Measurements from ENCODE around the gene PON1. TPM values are rescaled to one million over a fixed set of nuclear protein-coding genes. Genes with fewer than 3 reads are reported as not detected.

PON1 gene
- total and polyA plus RNA-seq, 2 of the 8 experiments (the other 6 are each of a cell fraction or from before 2014, with no cell fraction given), result not detected

DNA sequence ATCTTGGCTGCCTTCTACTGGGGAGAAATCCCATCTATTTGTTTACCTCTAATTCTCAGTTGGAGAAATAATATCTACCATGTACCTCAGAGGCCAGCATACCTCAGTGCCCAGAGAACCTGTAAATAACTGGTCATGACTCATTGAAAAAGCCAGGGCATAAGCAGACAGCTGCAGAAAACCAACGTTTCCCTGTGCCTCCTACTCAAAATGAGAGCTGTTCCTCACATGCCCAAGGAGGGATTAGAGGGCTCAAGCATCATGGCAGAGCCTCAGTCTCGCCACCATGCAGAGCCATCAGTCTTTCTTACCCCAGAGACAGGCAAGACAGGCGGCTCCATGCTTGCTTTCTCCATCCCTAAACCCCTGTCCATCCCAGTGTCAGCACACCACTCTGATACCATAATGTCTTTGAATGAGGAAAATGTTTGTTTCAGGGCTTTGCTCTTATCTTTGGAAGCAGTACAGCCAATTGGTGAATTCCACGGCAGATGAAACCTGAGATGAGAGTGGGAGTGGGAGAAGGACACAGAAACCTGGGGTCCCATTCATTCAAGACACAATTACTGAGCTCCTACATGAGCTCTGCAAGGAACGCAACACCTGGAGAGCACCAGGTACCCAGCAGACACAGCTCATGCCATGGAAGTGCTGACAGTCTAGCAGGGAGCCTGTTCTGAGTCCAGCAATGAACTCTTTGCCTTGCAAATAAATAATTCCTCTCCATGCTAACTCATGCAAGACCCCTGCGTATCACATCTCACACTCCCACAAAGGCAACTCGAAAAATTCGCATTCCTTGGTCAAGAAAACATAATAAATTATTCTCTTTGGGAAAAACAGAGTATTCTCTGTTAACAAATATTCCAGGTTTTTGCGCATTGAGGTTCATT, 21.1 kb downstream of the PON1 start:
- no peak for FAIRE-seq
- Histone ChIP-seq H3K4me2 (ENCODE audit: insufficient read depth in 1 of 2, low read depth in 2 of 2, low read length in 2 of 2) (no peak overlapping the region; a peak in 1 of 4 replicates), H2AK5ac (ENCODE audit: low read depth, low read length) (no peak overlapping the region), H2BK120ac (replicated peaks; ENCODE audit: low read depth, low read length) (no peak overlapping the region), H3K9ac (replicated peaks in 1 of 4; ENCODE audit: extremely low read depth in 1 of 4, low read depth in 3 of 4, low read length in 3 of 4) (no peak overlapping the region), H4K8ac (ENCODE audit: extremely low read depth, insufficient read depth, low read length) (no peak overlapping the region), H3K79me2 (ENCODE audit: control insufficient read depth in 1 of 2, insufficient read depth in 2 of 2, low read length in 2 of 2) (no peaks in the 10 kb centered on the region), H2BK5ac (ENCODE audit: low read depth, low read length) (no peak overlapping the region), H3K27ac (ENCODE audit: low read depth, low read length) (no peak overlapping the region), H3K27me3 (replicated peaks in 1 of 4; ENCODE audit: control insufficient read depth in 3 of 4, extremely low read depth in 1 of 4, insufficient read depth in 3 of 4, low read length in 3 of 4) (no peaks in the 10 kb centered on the region), H3K4ac (replicated peaks; ENCODE audit: insufficient read length, low read depth, low read length) (no peak overlapping the region), H3K14ac (ENCODE audit: insufficient read length) (no peak overlapping the region), H3K56ac (replicated peaks; ENCODE audit: insufficient read length, low read depth, low read length) (no peak overlapping the region), H3K23me2 (ENCODE audit: low read depth, low read length) (no peaks in the 10 kb centered on the region; the same call in 1 of the 2 replicates), H4K5ac (ENCODE audit: insufficient read length, low read depth, low read length) (no peak overlapping the region), H3K23ac (ENCODE audit: insufficient read length) (no peak overlapping the region), H2AFZ (ENCODE audit: low read length) (no peak overlapping the region), H4K20me1 (replicated peaks in 1 of 2; ENCODE audit: control insufficient read depth in 1 of 2, insufficient read depth in 2 of 2, low read length in 2 of 2) (no peaks in the 10 kb centered on the region), H3K18ac (ENCODE audit: extremely low read depth, low read length) (no peak overlapping the region), H3K79me1 (ENCODE audit: low read depth, low read length) (no peaks in the 10 kb centered on the region), H2BK12ac (ENCODE audit: low read depth, low read length) (no peak overlapping the region), H3K4me3 (ENCODE audit: extremely low read depth in 1 of 4, insufficient read depth in 2 of 4, low read depth in 3 of 4, low read length in 4 of 4) (no peak overlapping the region), H2BK15ac (ENCODE audit: low read length) (no peak overlapping the region), H3K36me3 (ENCODE audit: control insufficient read depth in 2 of 4, insufficient read depth in 4 of 4, low read length in 3 of 4) (no peaks in the 10 kb centered on the region), H3K9me3 (ENCODE audit: insufficient read depth in 2 of 2, low read depth in 1 of 2, low read length in 1 of 2) (no peaks in the 10 kb centered on the region), H3K4me1 (replicated peaks in 1 of 4; ENCODE audit: control insufficient read depth in 3 of 4, insufficient read depth in 4 of 4, low read length in 3 of 4) (no peaks in the 10 kb centered on the region), H4K91ac (replicated peaks; ENCODE audit: insufficient read length, low read length) (no peak overlapping the region), H2BK20ac (ENCODE audit: low read length) (no peak overlapping the region)
- TF ChIP-seq, protein P1, sequence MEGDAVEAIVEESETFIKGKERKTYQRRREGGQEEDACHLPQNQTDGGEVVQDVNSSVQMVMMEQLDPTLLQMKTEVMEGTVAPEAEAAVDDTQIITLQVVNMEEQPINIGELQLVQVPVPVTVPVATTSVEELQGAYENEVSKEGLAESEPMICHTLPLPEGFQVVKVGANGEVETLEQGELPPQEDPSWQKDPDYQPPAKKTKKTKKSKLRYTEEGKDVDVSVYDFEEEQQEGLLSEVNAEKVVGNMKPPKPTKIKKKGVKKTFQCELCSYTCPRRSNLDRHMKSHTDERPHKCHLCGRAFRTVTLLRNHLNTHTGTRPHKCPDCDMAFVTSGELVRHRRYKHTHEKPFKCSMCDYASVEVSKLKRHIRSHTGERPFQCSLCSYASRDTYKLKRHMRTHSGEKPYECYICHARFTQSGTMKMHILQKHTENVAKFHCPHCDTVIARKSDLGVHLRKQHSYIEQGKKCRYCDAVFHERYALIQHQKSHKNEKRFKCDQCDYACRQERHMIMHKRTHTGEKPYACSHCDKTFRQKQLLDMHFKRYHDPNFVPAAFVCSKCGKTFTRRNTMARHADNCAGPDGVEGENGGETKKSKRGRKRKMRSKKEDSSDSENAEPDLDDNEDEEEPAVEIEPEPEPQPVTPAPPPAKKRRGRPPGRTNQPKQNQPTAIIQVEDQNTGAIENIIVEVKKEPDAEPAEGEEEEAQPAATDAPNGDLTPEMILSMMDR (IDR thresholded peaks at IDR 0.05; ENCODE audit: control extremely low read depth in 1 of 3, insufficient read depth in 1 of 3, low read depth in 1 of 3, low read length in 3 of 3), result no peak
- no peak for TF ChIP-seq PHF8 (conservative IDR thresholded peaks at IDR 0.05; ENCODE audit: low read depth, low read length)
- no peak for TF ChIP-seq SAP30 (IDR thresholded peaks at IDR 0.05; ENCODE audit: insufficient read depth, insufficient replicate concordance, low read length)
- TF ChIP-seq MAFK (IDR thresholded peaks at IDR 0.05; ENCODE audit: low read depth, low read length), result no peak
- TF ChIP-seq HDAC2 (IDR thresholded peaks at IDR 0.05; ENCODE audit: borderline replicate concordance in 1 of 2, low read depth in 2 of 2, low read length in 2 of 2), result no peak
- ChIA-PET POLR2A (ENCODE audit: partially characterized antibody) (no interaction called here), CTCF (ENCODE audit: partially characterized antibody) (interaction anchor here (0.6 kb wide), 1 partner anchor 90 kb away, joined by 3 read pairs; no protein-coding TSS in a partner anchor)
- WGBS, 2 experiments (ENCODE audit: extremely low coverage in 1 of 2, insufficient coverage in 1 of 2, insufficient read length in 1 of 2, insufficient replicate concordance in 2 of 2, low coverage in 1 of 2, low lambda C conversion rate in 2 of 2, missing lambda C conversion rate in 1 of 2), result 91% methylated on average over 9 of the region's 9 CpGs; no CpG with 5 or more reads in 1 of the 2 experiments
- DNase-seq (ENCODE audit: low read depth in 1 of 2, low spot score in 2 of 2), result no peak

All from H1 (cell line).